GM18909 (cell line): ENCODE results near the gene SYNPR.

Source experiments
- ATAC-seq: cut with Tn5 transposase; IDR thresholded peaks from one replicate; pipeline ENCODE4 v1.9.1; 2021; ENCODE audit warnings: mild to moderate bottlenecking; ENCODE audit not compliant: unreplicated experiment, poor library complexity

SYNPR gene

DNA sequence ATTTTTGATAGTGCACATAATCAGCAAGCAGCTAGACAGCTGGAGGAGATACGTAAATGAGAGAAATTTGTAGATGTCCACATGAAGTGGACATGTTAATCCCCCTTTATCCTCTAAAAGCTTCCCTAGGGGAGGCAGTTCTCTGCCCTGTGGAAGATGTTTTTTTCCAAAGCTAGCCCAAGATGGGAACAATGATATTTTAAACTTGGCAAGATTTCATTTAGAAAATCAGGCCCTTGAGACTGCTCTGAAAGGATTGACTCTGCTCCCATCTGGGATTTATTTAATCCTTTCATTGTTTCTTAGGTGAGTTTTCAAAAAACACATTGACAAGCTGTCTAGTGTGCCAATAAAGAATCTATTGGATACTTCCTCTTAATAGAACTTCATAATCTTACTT lies 92.0 kb downstream of the SYNPR start:
- ATAC-seq: no peak

DNA sequence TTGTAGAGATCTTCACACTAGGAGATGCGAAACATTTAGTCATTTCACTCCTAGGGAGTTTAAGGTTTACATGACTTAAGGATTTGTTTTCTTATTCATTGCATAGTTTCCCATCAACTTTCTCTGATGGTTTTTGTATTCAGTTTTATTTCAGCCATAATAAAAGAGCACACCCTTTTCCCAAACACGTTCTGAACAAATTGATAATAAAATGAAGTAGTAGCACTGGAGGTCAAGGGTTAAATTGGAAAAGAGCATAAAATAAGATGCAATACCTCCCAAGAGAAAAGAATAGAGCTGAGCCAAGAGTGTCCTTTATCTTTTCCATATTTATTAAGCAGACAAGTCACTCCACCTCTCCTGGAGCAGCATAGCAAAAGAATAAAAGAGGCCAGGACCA lies 104.9 kb downstream of the SYNPR start:
- no peak for ATAC-seq

GRCh38 chr3:63384382-63384781 lies 106.3 kb downstream of the SYNPR start:
- no peak for ATAC-seq

GRCh38 chr3:63385629-63386028 lies 107.5 kb downstream of the SYNPR start:
- ATAC-seq: no peak

- no peak for ATAC-seq
Measured at GRCh38 chr3:63386568-63386967, 108.5 kb downstream of the SYNPR start.

DNA sequence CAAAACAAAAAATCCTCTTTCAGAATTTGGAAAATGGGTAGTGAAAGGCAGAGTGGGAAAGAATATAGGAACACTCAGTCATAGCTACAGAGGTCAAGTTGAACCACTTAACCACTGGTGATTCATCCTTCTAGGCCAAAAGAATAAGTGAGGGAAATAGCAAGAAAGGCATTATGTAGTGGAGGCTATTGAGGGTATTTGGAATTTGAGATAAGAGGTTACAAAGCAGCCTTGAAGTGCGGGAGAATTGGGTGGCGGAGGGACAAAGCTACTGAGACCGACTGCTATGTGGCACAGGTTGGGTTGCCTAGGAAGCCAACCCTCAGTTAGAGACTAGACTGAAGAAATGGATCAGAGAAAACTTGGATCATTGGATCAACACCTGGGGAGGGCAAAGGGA lies 109.5 kb downstream of the SYNPR start:
- no peak for ATAC-seq

DNA sequence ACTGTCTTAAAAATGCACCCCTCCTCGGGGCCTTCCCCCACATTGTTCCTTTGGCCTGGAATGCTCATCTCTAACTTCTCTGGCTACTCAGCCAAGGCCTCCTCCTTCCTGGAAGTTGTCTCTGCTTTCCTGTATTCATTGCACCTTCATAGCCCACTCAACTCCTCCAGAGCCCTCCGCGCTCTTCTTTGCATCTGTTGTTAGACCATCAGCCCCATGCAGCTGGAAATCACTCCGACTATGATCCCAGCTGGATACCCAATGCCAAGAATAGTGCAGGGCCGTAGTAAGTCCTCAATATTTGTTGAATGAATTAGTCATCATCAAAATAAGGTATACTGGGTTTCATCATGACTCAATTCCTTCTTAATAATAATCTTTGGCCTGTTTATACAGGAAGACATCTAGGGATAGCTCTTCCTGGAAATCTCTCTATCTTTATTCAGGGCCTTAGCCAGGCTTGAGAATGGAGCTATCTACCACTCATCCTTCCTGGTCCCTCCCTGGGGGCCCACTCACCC lies 112.7 kb downstream of the SYNPR start:
- no peak for ATAC-seq

GRCh38 chr3:63395960-63396359 lies 117.9 kb downstream of the SYNPR start:
- no peak for ATAC-seq

- no peak for ATAC-seq
Measured at GRCh38 chr3:63400246-63400860, 122.2 kb downstream of the SYNPR start.

GRCh38 chr3:63405882-63406281 lies 127.8 kb downstream of the SYNPR start:
- ATAC-seq: no peak

DNA sequence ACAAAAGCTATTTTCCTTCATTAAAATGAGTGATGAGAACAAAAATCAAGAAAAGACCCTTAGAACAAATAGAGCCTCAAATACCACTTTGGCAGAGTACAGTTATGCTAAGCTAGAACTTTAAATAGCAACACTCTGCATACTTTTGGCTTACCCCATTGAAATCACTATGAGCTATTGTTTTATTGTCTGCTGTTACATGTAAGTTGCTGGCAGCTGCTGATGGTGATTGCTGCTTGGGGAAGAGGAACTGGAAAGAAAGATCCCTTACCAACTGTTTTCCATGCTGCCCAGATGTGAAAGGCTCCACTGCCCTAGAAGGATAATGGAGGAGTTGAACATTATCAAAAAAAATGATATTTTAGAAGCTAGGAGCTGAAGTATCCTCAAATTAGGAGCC lies 135.4 kb downstream of the SYNPR start:
- ATAC-seq: no peak

DNA sequence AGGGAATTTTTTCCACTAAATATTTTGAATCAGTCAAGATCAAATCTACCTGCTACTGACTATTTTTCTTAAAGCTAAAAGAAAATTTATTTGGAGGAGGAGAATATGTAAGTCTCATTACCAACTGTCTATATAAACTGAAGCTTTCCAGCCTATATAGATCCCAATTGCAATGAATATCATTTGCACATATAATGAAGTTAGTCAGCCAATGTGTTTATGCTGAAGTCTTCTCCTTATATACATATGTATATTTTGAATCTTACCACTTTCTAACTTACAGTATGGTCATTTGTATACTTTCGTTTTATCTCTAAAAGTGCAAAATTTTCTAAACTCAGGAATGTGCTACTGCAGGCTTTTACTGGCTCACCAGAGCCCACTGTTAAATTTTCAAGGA lies 136.5 kb downstream of the SYNPR start:
- no peak for ATAC-seq

GRCh38 chr3:63429905-63430304 lies 151.8 kb downstream of the SYNPR start:
- no peak for ATAC-seq

DNA sequence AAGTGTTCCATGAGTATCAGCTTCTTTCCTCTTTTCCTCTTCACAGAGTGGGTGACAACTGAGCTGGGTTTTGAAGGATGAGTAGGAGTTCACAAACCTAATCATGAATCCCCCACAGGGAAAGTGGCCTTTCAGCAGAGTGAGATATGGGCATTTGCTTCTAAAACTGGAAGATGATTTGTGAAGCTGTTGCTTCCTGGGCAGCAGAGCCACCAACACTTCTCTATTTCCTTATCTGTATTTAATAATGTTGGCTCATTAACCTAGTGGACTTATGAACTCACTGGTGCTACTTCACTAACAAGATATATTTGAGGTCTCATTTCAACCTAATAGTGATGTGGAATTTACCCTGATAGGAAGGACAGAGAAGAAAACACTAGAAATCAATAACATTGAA lies 152.8 kb downstream of the SYNPR start:
- no peak for ATAC-seq

GRCh38 chr3:63437858-63438257 lies 159.8 kb downstream of the SYNPR start:
- no peak for ATAC-seq

GRCh38 chr3:63438826-63439371 lies 160.8 kb downstream of the SYNPR start:
- ATAC-seq: no peak

DNA sequence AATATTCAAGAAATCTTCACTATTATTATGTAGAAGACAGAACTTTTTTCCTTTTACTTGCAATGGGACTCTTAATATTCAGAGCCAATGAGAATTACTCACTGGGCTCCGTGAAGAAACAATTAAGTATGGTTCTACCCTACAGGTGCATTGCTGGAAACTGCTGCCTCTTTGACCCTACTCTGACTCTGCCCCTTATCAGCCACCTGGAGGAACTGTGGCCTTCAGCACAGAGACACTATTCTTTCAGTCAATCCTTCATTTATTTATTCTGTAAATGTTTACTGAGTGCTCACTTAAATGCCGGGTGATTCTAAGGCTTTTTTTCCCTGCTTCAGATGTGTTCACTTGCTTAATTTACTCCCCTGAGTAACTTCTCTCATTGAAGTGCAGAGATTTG lies 163.2 kb downstream of the SYNPR start:
- no peak for ATAC-seq

DNA sequence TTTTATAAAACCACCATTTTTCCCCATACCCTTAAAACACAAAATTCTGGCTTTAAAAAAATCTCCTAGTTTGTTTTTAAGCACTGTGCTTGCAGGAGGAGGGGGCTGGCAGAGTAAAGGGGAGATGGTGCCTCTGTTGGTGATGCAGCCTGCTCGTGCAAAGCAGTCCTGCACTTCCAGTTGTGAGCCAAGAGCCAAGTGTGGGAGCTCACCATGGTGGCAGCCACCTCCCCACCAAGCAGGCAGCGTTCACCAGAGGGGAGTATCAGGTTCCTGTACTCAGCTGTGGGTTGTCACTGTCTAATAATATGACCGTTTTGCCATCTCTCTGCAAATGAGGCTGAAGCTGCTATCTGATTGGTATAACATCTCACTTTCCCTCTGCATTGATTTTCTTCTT lies 164.8 kb downstream of the SYNPR start:
- no peak for ATAC-seq

GRCh38 chr3:63450023-63450422 lies 171.9 kb downstream of the SYNPR start:
- no peak for ATAC-seq

DNA sequence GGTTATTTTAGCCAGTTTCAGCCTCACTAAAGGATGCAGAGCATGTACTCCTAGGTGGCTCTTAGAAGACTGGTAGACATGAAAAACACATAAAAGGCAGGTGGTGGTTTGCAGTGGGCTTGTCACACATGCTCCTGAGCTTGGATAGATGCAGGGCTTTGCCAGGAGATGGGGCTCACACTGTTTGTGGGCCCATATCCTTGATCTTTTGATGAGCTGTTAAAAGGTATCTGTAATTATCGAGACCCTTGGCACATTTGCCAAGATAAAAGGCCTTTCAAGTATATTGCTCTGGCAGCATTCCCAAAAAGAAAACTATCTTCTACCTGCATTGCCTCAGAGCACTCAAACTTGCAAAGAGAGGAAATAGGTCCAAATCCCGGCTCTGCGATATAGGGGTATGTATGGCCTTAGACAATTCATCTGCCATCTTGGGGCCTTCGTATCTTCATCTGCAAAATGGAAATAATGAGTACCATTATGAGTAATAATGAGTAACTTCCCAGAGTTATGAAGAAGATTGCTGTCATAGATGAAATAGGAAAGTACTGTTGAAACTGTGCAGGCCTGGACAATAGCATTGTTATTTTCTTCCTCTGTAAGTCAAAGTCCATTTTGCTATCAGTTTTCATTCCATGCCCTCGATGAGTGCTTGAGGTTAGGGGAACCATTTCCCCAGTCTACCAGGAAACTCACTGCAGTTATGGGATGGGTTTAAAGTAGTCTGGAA lies 172.7 kb downstream of the SYNPR start:
- ATAC-seq: no peak

GRCh38 chr3:63456901-63457300 lies 178.8 kb downstream of the SYNPR start:
- ATAC-seq: no peak

- no peak for ATAC-seq
Measured at GRCh38 chr3:63458405-63458804, 180.3 kb downstream of the SYNPR start.
